GM12878 (cell line): ENCODE measurements around the gene WDR19. TPM values are rescaled to one million over a fixed set of nuclear protein-coding genes. Genes with fewer than 3 reads are reported as not detected.

Experiments used
- ATAC-seq: fragments of 200-7000 bp; cut with Tn5 transposase; 3 replicates; pipeline ENCODE4 v1.9.1; 2020; ENCODE audit warnings: mild to moderate bottlenecking, moderate library complexity
- BruUV-seq: library from RNA; stranded (reverse); fragments of 400-500 nt; replicated peaks from 2 replicates; lab custom pipeline; 2021; lab: Mats Ljungman, UMichigan
- CTCF ChIA-PET: fragments of 300-600 bp; sonication (Branson Sonifier 250); formaldehyde crosslinking; extraction: SDS; loops from one replicate; lab custom pipeline; 2021; ENCODE audit warnings: inconsistent platforms; lab: Yijun Ruan, JAX
- POLR2A ChIA-PET: fragments of 350-600 bp; formaldehyde crosslinking; extraction: SDS; loops from one replicate; lab custom pipeline; 2021; ENCODE audit warnings: inconsistent platforms; lab: Charles Lee
- RAD21 ChIA-PET: fragments of 300-600 bp; sonication (Branson Sonifier 250); formaldehyde crosslinking; loops from one replicate; lab custom pipeline; 2023; ENCODE audit warnings: antibody characterized with exemption; ENCODE audit not compliant: unreplicated experiment; lab: Charles Lee
- SMC1A ChIA-PET: fragments of 300-600 bp; sonication (Branson Sonifier 250); formaldehyde crosslinking; loops from one replicate; lab custom pipeline; 2023; ENCODE audit not compliant: unreplicated experiment, uncharacterized antibody; lab: Charles Lee
- DNase-seq: peaks from one replicate; pipeline ENCODE4 v3.0.0-alpha.2; 2011; ENCODE audit warnings: low read depth, low spot score
- FAIRE-seq: peaks from 3 replicates; lab custom pipeline; 2011; peaks lifted over from hg19 to GRCh38; lab: Jason Lieb, UNC
- H2AFZ ChIP-seq: 2 replicates; pipeline ENCODE4 v1.6.0; 2011; ENCODE audit warnings: low read depth, low read length, control low read depth; ENCODE audit not compliant: control insufficient read depth
- H3K27ac ChIP-seq: 2 replicates; pipeline ENCODE4 v1.5.1; 2011; ENCODE audit warnings: control low read depth; ENCODE audit not compliant: control insufficient read depth, insufficient read depth
- H3K27me3 ChIP-seq, 2 experiments: replicated peaks in 1 of 2; 2 replicates each; pipeline versions ENCODE4 v1.6.0 to v1.6.1; 2011; ENCODE audit warnings: low read length in 1 of 2; ENCODE audit not compliant: control insufficient read depth in 2 of 2, insufficient read depth in 2 of 2
- H3K36me3 ChIP-seq, 2 experiments: 2 replicates each; pipeline ENCODE4 v1.5.1; 2011; ENCODE audit warnings: low read length in 1 of 2; ENCODE audit not compliant: control insufficient read depth in 2 of 2, insufficient read depth in 2 of 2
- H3K4me1 ChIP-seq: 2 replicates; pipeline ENCODE4 v1.6.1; 2011; ENCODE audit warnings: mild to moderate bottlenecking, low read length, moderate library complexity, mixed read lengths; ENCODE audit not compliant: control insufficient read depth, insufficient read depth
- H3K4me2 ChIP-seq: 2 replicates; pipeline ENCODE4 v1.6.0; 2011; ENCODE audit warnings: control low read depth; ENCODE audit not compliant: control insufficient read depth, insufficient read depth
- H3K4me3 ChIP-seq: fragments of 200-600 bp; sonication (generic); 2 replicates; pipeline ENCODE4 v1.5.1; 2016
- H3K79me2 ChIP-seq: 2 replicates; pipeline ENCODE4 v1.6.0; 2011; ENCODE audit warnings: low read length; ENCODE audit not compliant: control insufficient read depth, insufficient read depth
- H3K9ac ChIP-seq: 2 replicates; pipeline ENCODE4 v1.8.0; 2011; ENCODE audit warnings: low read length, control low read depth, mixed read lengths; ENCODE audit not compliant: control insufficient read depth, insufficient read depth
- H3K9me3 ChIP-seq: replicated peaks from 3 replicates; pipeline ENCODE4 v1.5.1; 2011; ENCODE audit warnings: mild to moderate bottlenecking, low read length; ENCODE audit not compliant: control insufficient read depth, insufficient read depth
- H4K20me1 ChIP-seq: 2 replicates; pipeline ENCODE4 v1.6.0; 2011; ENCODE audit not compliant: control insufficient read depth, insufficient read depth
- ASH2L ChIP-seq: fragments of 300-600, 200-600 bp; sonication (generic); IDR thresholded peaks from 2 replicates; pipeline ENCODE4 v1.6.1; 2017; ENCODE audit warnings: low read depth, mild to moderate bottlenecking, borderline replicate concordance
- CBFB ChIP-seq: IDR thresholded peaks from 2 replicates; pipeline ENCODE4 v1.6.1; 2016; ENCODE audit warnings: antibody characterized with exemption, low read depth
- CBX3 ChIP-seq: fragments of 200-600 bp; sonication (generic); IDR thresholded peaks from 2 replicates; pipeline ENCODE4 v1.6.1; 2016; ENCODE audit warnings: low read depth, borderline replicate concordance
- E4F1 ChIP-seq: fragments of 450-650 bp; IDR thresholded peaks from 2 replicates; pipeline ENCODE4 v1.6.1; 2018; ENCODE audit warnings: borderline replicate concordance, mild to moderate bottlenecking; ENCODE audit not compliant: partially characterized antibody
- ETV6 ChIP-seq, 2 experiments: fragments of 450-650 bp in 1 of 2; IDR thresholded peaks in 1 of 2; conservative IDR thresholded peaks in 1 of 2; 2 replicates each; pipeline ENCODE4 v1.6.1; 2014; ENCODE audit warnings: antibody characterized with exemption in 1 of 2, borderline replicate concordance in 1 of 2, low read depth in 1 of 2, mild to moderate bottlenecking in 1 of 2, moderate library complexity in 1 of 2
- HDGF ChIP-seq: fragments of 450-650 bp; IDR thresholded peaks from 2 replicates; pipeline ENCODE4 v1.6.1; 2016; ENCODE audit warnings: antibody characterized with exemption
- NFIC ChIP-seq: IDR thresholded peaks from 2 replicates; pipeline ENCODE4 v1.6.1; 2012; ENCODE audit warnings: low read depth, mild to moderate bottlenecking, inconsistent platforms, low read length, moderate library complexity
- NFYB ChIP-seq: IDR thresholded peaks from 2 replicates; pipeline ENCODE4 v1.6.1; 2011; ENCODE audit warnings: low read depth, mild to moderate bottlenecking, low read length, improper control_type of control experiment, moderate library complexity; ENCODE audit not compliant: insufficient read depth
- RAD21 ChIP-seq: IDR thresholded peaks from 2 replicates; pipeline ENCODE4 v1.6.1; 2011; ENCODE audit warnings: mild to moderate bottlenecking, low read depth, low read length, moderate library complexity; ENCODE audit not compliant: insufficient read depth
- RUNX3 ChIP-seq: IDR thresholded peaks from 2 replicates; pipeline ENCODE4 v1.6.1; 2012; ENCODE audit warnings: low read length, inconsistent platforms
- SIX5 ChIP-seq: IDR thresholded peaks from 2 replicates; pipeline ENCODE4 v1.6.1; 2011; ENCODE audit warnings: mild to moderate bottlenecking, low read depth, low read length, moderate library complexity; ENCODE audit not compliant: severe bottlenecking
- STAT3 ChIP-seq: IDR thresholded peaks from 2 replicates; pipeline ENCODE4 v1.6.1; 2011; ENCODE audit warnings: low read depth, low read length, improper control_type of control experiment
- WRNIP1 ChIP-seq: IDR thresholded peaks from 2 replicates; pipeline ENCODE4 v1.6.1; 2011; ENCODE audit warnings: low read depth, low read length, improper control_type of control experiment, borderline replicate concordance
- YBX1 ChIP-seq: fragments of 450-650 bp; IDR thresholded peaks from 2 replicates; pipeline ENCODE4 v1.6.1; 2016; ENCODE audit warnings: antibody characterized with exemption
- ZBED1 ChIP-seq: IDR thresholded peaks from 2 replicates; pipeline ENCODE4 v1.6.1; 2016; ENCODE audit warnings: borderline replicate concordance
- ZNF207 ChIP-seq: fragments of 450-650 bp; IDR thresholded peaks from 2 replicates; pipeline ENCODE4 v1.6.1; 2014; ENCODE audit warnings: antibody characterized with exemption, mild to moderate bottlenecking, borderline replicate concordance
- ZNF384 ChIP-seq: IDR thresholded peaks from 2 replicates; pipeline ENCODE4 v1.6.1; 2012; ENCODE audit warnings: low read depth, mild to moderate bottlenecking, low read length, improper control_type of control experiment, borderline replicate concordance
- WGBS: methylation state at CpG from one replicate; pipeline ENCODE4 v1.1.6; 2016; ENCODE audit warnings: low lambda C conversion rate; ENCODE audit not compliant: insufficient replicate concordance, insufficient coverage; ENCODE audit errors: missing lambda C conversion rate; 5-methylcytosine and 5-hydroxymethylcytosine counted together
- in situ Hi-C: fragments of 300-500 bp; cut with MboI; formaldehyde crosslinking; loops from 9 replicates; pipeline ENCODE4 v1.14.3; 2018; ENCODE audit warnings: mixed read lengths
- intact Hi-C: fragments of 100-400 bp; cut with micrococcal nuclease; formaldehyde crosslinking; loops from one replicate; pipeline ENCODE4 v1.14.2; 2022; ENCODE audit not compliant: unreplicated experiment
- polyA plus RNA-seq, 11 experiments: library from polyadenylated mRNA; depleted of rRNA in 4 of 11; unstranded in 6 of 11; stranded (reverse) in 5 of 11; fragments of >200 nt; fragmentation: Nextera tagmentation in 4 of 11; fragmentation: Illumina TruSeq in 1 of 11; extraction: Ambion mirVana in 4 of 11; extraction: Trizol in 1 of 11; gene quantifications; 1 replicate in 1 of 11; 2 replicates in 10 of 11; pipeline versions ENCODE4 v1.2.1 to v1.2.3, GENCODE V29; 2011 to 2016; ENCODE audit warnings: inconsistent platforms in 2 of 11, missing spikeins in 2 of 11, low read depth in 1 of 11
- total RNA-seq, 4 experiments: library from RNA; depleted of rRNA in 3 of 4; stranded (reverse); fragments of >200 nt in 3 of 4; fragmentation: Illumina TruSeq in 1 of 4; extraction: Trizol in 1 of 4; gene quantifications; 2 replicates each; pipeline versions ENCODE4 v1.2.1 to v1.2.3, GENCODE V29; 2013 to 2021
- TF ChIP-seq, protein P1 (sequence below): IDR thresholded peaks from 2 replicates; pipeline ENCODE4 v1.6.1; 2012; ENCODE audit warnings: improper control_type of control experiment, low read depth, low read length; ENCODE audit not compliant: insufficient replicate concordance

The WDR19 gene
- total and polyA plus RNA-seq, 10 of the 15 experiments (the other 5 are each of a cell fraction or from before 2014, with no cell fraction given) = 3.5 to 15.4 (median 7.3) TPM

GRCh38 chr4:39259571-39260330, 77.4 kb downstream of the WDR19 start:
- intact Hi-C loops (no loop called here), in situ Hi-C loops (no loop called here)
- FAIRE-seq (no peak), ATAC-seq (no peak), DNase-seq (no peak)
- H3K27ac ChIP-seq = no peak overlapping the region
- CTCF ChIA-PET = no interaction called here
- no peaks in the 10 kb centered on the region for H3K36me3 ChIP-seq
- no peak overlapping the region for H3K4me2 ChIP-seq
- no peak overlapping the region for H2AFZ ChIP-seq
- H3K4me3 ChIP-seq = no peak overlapping the region
- no peaks in the 10 kb centered on the region for H3K4me1 ChIP-seq
- H3K79me2 ChIP-seq = no peaks in the 10 kb centered on the region
- no peaks in the 10 kb centered on the region for H4K20me1 ChIP-seq
- no peaks in the 10 kb centered on the region for H3K9me3 ChIP-seq
- no peak overlapping the region for H3K9ac ChIP-seq
- H3K27me3 ChIP-seq = no peaks in the 10 kb centered on the region
- WGBS = 72% methylated on average over 4 of the region's 4 CpGs
- SMC1A ChIA-PET = no interaction called here
- RAD21 ChIA-PET = no interaction called here
- POLR2A ChIA-PET = no interaction called here
- no TSS peak for BruUV-seq
- TF ChIP-seq CBX3 (no peak), NFYB (no peak), E4F1 (no peak), ZBED1 (no peak), RAD21 (no peak), RUNX3 (no peak), NFIC (no peak), ZNF384 (no peak), YBX1 (no peak), HDGF (no peak), ASH2L (no peak), SIX5 (no peak), WRNIP1 (no peak), ZNF207 (no peak), STAT3 (no peak), ETV6 (conservative IDR thresholded peaks at IDR 0.05 in 1 of 2, IDR thresholded peaks at IDR 0.05 in 1 of 2; ENCODE audit: borderline replicate concordance in 1 of 2, low read depth in 1 of 2) (no peak), CBFB (no peak)
- TF ChIP-seq, protein P1, sequence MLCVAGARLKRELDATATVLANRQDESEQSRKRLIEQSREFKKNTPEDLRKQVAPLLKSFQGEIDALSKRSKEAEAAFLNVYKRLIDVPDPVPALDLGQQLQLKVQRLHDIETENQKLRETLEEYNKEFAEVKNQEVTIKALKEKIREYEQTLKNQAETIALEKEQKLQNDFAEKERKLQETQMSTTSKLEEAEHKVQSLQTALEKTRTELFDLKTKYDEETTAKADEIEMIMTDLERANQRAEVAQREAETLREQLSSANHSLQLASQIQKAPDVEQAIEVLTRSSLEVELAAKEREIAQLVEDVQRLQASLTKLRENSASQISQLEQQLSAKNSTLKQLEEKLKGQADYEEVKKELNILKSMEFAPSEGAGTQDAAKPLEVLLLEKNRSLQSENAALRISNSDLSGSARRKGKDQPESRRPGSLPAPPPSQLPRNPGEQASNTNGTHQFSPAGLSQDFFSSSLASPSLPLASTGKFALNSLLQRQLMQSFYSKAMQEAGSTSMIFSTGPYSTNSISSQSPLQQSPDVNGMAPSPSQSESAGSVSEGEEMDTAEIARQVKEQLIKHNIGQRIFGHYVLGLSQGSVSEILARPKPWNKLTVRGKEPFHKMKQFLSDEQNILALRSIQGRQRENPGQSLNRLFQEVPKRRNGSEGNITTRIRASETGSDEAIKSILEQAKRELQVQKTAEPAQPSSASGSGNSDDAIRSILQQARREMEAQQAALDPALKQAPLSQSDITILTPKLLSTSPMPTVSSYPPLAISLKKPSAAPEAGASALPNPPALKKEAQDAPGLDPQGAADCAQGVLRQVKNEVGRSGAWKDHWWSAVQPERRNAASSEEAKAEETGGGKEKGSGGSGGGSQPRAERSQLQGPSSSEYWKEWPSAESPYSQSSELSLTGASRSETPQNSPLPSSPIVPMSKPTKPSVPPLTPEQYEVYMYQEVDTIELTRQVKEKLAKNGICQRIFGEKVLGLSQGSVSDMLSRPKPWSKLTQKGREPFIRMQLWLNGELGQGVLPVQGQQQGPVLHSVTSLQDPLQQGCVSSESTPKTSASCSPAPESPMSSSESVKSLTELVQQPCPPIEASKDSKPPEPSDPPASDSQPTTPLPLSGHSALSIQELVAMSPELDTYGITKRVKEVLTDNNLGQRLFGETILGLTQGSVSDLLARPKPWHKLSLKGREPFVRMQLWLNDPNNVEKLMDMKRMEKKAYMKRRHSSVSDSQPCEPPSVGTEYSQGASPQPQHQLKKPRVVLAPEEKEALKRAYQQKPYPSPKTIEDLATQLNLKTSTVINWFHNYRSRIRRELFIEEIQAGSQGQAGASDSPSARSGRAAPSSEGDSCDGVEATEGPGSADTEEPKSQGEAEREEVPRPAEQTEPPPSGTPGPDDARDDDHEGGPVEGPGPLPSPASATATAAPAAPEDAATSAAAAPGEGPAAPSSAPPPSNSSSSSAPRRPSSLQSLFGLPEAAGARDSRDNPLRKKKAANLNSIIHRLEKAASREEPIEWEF = no peak
